Rectal smooth muscle tissue (tissue), 1 donor: Measurements from ENCODE around the gene SH3GL1.

Experiments used
- H3K27ac ChIP-seq: one replicate; pipeline ENCODE4 v1.7.0; 2013; ENCODE audit warnings: low read depth, low read length, inconsistent platforms
- H3K27me3 ChIP-seq: one replicate; pipeline ENCODE4 v1.7.0; 2013; ENCODE audit warnings: low read length; ENCODE audit not compliant: control insufficient read depth, insufficient read depth
- H3K36me3 ChIP-seq: one replicate; pipeline ENCODE4 v1.7.0; 2013; ENCODE audit warnings: low read length; ENCODE audit not compliant: control insufficient read depth, insufficient read depth
- H3K4me1 ChIP-seq: one replicate; pipeline ENCODE4 v1.7.0; 2013; ENCODE audit warnings: low read length; ENCODE audit not compliant: control insufficient read depth, insufficient read depth
- H3K4me3 ChIP-seq: one replicate; pipeline ENCODE4 v1.7.0; 2013; ENCODE audit warnings: low read length
- H3K9ac ChIP-seq: one replicate; pipeline ENCODE4 v1.7.0; 2013; ENCODE audit warnings: low read length

The SH3GL1 gene

GRCh38 chr19:4367781-4368127, 32.6 kb downstream of the SH3GL1 start:
- no peak overlapping the region for H3K9ac ChIP-seq

GRCh38 chr19:4367336-4367723, 33.0 kb downstream of the SH3GL1 start:
- H3K4me3 ChIP-seq, result no peak overlapping the region
- peaks cover 10% of the 10 kb centered on the region for H3K4me1 ChIP-seq
- peaks cover 10% of the 10 kb centered on the region for H3K36me3 ChIP-seq
- H3K27ac ChIP-seq, result no peak overlapping the region
- no peak overlapping the region for H3K9ac ChIP-seq
- H3K27me3 ChIP-seq, result no peaks in the 10 kb centered on the region

More at GRCh38 chr19:4367781-4368127, 32.6 kb downstream of the SH3GL1 start:
- Histone ChIP-seq H3K4me1 (peaks cover 11% of the 10 kb centered on the region), H3K27ac (no peak overlapping the region), H3K4me3 (no peak overlapping the region), H3K27me3 (no peaks in the 10 kb centered on the region), H3K36me3 (peaks cover 10% of the 10 kb centered on the region)

GRCh38 chr19:4366666-4367335, 33.5 kb downstream of the SH3GL1 start:
- Histone ChIP-seq H3K27me3 (no peaks in the 10 kb centered on the region), H3K27ac (no peak overlapping the region), H3K36me3 (peaks cover 10% of the 10 kb centered on the region), H3K4me1 (peaks cover 10% of the 10 kb centered on the region), H3K4me3 (no peak overlapping the region), H3K9ac (no peak overlapping the region)

GRCh38 chr19:4365791-4366665, 34.3 kb downstream of the SH3GL1 start:
- H3K36me3 ChIP-seq, result peaks cover 11% of the 10 kb centered on the region
- peaks cover 10% of the 10 kb centered on the region for H3K4me1 ChIP-seq
- no peak overlapping the region for H3K27ac ChIP-seq
- no peaks in the 10 kb centered on the region for H3K27me3 ChIP-seq
- H3K9ac ChIP-seq, result no peak overlapping the region
- no peak overlapping the region for H3K4me3 ChIP-seq

GRCh38 chr19:4365341-4365740, 35.0 kb downstream of the SH3GL1 start:
- Histone ChIP-seq H3K9ac (no peak overlapping the region), H3K4me3 (no peak overlapping the region), H3K27me3 (no peaks in the 10 kb centered on the region), H3K27ac (no peak overlapping the region), H3K4me1 (peaks cover 10% of the 10 kb centered on the region), H3K36me3 (peaks cover 13% of the 10 kb centered on the region)

GRCh38 chr19:4363571-4364304, 36.6 kb downstream of the SH3GL1 start:
- Histone ChIP-seq H3K27ac (no peak overlapping the region), H3K36me3 (peaks cover 19% of the 10 kb centered on the region), H3K27me3 (no peaks in the 10 kb centered on the region), H3K4me3 (no peak overlapping the region), H3K4me1 (peaks cover 7% of the 10 kb centered on the region), H3K9ac (no peak overlapping the region)

- H3K27ac ChIP-seq, result no peak overlapping the region
- H3K4me3 ChIP-seq, result no peak overlapping the region
- no peak overlapping the region for H3K9ac ChIP-seq
- H3K27me3 ChIP-seq, result no peaks in the 10 kb centered on the region
- peaks cover 19% of the 10 kb centered on the region for H3K36me3 ChIP-seq
- H3K4me1 ChIP-seq, result peaks cover 1% of the 10 kb centered on the region
Measured at GRCh38 chr19:4362831-4363545, 37.4 kb downstream of the SH3GL1 start.

GRCh38 chr19:4362101-4362828, 38.1 kb downstream of the SH3GL1 start:
- Histone ChIP-seq H3K9ac (no peak overlapping the region), H3K27me3 (no peaks in the 10 kb centered on the region), H3K4me3 (no peak overlapping the region), H3K27ac (no peak overlapping the region), H3K36me3 (peaks cover 19% of the 10 kb centered on the region), H3K4me1 (no peaks in the 10 kb centered on the region)

GRCh38 chr19:4361152-4362046, 38.9 kb downstream of the SH3GL1 start:
- Histone ChIP-seq H3K27ac (no peak overlapping the region), H3K4me3 (no peak overlapping the region), H3K36me3 (peaks cover 19% of the 10 kb centered on the region), H3K4me1 (no peaks in the 10 kb centered on the region), H3K9ac (no peak overlapping the region), H3K27me3 (no peaks in the 10 kb centered on the region)

- H3K27me3 ChIP-seq, result no peaks in the 10 kb centered on the region
- H3K36me3 ChIP-seq, result peaks cover 19% of the 10 kb centered on the region
- H3K4me1 ChIP-seq, result no peaks in the 10 kb centered on the region
- H3K4me3 ChIP-seq, result no peak overlapping the region
- H3K9ac ChIP-seq, result no peak overlapping the region
- no peak overlapping the region for H3K27ac ChIP-seq
Measured at GRCh38 chr19:4360641-4361151, 39.7 kb downstream of the SH3GL1 start.
